Measurements from ENCODE around the gene PLK1.

The PLK1 gene

GRCh38 chr16:23724785-23725131 is 46.1 kb downstream of the PLK1 start:
- ATAC-seq = no peak
- TF ChIP-seq TSHZ2 (CRISPR knock-in tag; IDR thresholded peaks at IDR 0.05) (no peak), ZFP3 (CRISPR knock-in tag; IDR thresholded peaks at IDR 0.05) (no peak), ZFP30 (CRISPR knock-in tag; IDR thresholded peaks at IDR 0.05) (no peak), OSR1 (CRISPR knock-in tag; IDR thresholded peaks at IDR 0.05) (no peak), POU6F1 (CRISPR knock-in tag; IDR thresholded peaks at IDR 0.05; ENCODE audit: borderline replicate concordance, low read depth) (no peak), ZNF70 (CRISPR knock-in tag; IDR thresholded peaks at IDR 0.05) (no peak), TCF4 (CRISPR knock-in tag; IDR thresholded peaks at IDR 0.05; ENCODE audit: borderline replicate concordance) (no peak)

DNA sequence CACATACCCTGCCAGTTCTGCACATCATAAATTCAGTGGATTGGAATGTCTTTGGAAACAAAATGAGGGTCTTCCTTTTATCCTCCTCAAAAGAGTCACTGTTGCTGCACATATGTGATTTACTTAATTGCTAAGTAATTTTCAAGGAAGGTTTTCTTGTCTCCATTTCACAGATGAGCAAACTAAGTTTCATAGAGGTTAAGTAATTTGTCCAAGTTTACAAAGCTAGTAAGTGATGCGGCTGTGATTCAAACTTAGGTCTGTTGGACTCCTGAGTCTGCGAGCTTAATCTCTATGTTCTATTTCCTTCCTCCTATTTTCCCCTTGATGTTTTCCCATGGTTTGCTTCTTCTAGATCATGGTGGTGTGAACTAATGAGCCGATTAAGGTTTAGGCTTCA is 48.0 kb downstream of the PLK1 start:
- no peak for ATAC-seq
- TF ChIP-seq, protein P1, sequence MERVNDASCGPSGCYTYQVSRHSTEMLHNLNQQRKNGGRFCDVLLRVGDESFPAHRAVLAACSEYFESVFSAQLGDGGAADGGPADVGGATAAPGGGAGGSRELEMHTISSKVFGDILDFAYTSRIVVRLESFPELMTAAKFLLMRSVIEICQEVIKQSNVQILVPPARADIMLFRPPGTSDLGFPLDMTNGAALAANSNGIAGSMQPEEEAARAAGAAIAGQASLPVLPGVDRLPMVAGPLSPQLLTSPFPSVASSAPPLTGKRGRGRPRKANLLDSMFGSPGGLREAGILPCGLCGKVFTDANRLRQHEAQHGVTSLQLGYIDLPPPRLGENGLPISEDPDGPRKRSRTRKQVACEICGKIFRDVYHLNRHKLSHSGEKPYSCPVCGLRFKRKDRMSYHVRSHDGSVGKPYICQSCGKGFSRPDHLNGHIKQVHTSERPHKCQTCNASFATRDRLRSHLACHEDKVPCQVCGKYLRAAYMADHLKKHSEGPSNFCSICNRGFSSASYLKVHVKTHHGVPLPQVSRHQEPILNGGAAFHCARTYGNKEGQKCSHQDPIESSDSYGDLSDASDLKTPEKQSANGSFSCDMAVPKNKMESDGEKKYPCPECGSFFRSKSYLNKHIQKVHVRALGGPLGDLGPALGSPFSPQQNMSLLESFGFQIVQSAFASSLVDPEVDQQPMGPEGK (CRISPR knock-in tag; IDR thresholded peaks at IDR 0.05; ENCODE audit: borderline replicate concordance) = no peak
- TF ChIP-seq GLIS3 (CRISPR knock-in tag; IDR thresholded peaks at IDR 0.05) = no peak
- TF ChIP-seq ZNF8 (CRISPR knock-in tag; IDR thresholded peaks at IDR 0.05) = no peak
- TF ChIP-seq ARNTL (CRISPR knock-in tag; IDR thresholded peaks at IDR 0.05; ENCODE audit: borderline replicate concordance, low read depth) = no peak
- no peak for TF ChIP-seq ESRRG (CRISPR knock-in tag; IDR thresholded peaks at IDR 0.05)
- no peak for TF ChIP-seq ZFP3 (CRISPR knock-in tag; IDR thresholded peaks at IDR 0.05)
- no peak for TF ChIP-seq ZC3H10 (CRISPR knock-in tag; IDR thresholded peaks at IDR 0.05)
- no peak for TF ChIP-seq POU6F1 (CRISPR knock-in tag; IDR thresholded peaks at IDR 0.05; ENCODE audit: borderline replicate concordance, low read depth)
- no peak for TF ChIP-seq ZFP30 (CRISPR knock-in tag; IDR thresholded peaks at IDR 0.05)
- TF ChIP-seq ZNF70 (CRISPR knock-in tag; IDR thresholded peaks at IDR 0.05) = no peak
- TF ChIP-seq TCF4 (CRISPR knock-in tag; IDR thresholded peaks at IDR 0.05; ENCODE audit: borderline replicate concordance) = no peak
- TF ChIP-seq PPARA (CRISPR knock-in tag; IDR thresholded peaks at IDR 0.05; ENCODE audit: borderline replicate concordance) = no peak
- TF ChIP-seq OSR1 (CRISPR knock-in tag; IDR thresholded peaks at IDR 0.05) = no peak
- TF ChIP-seq ZNF565 (CRISPR knock-in tag; conservative IDR thresholded peaks at IDR 0.05; ENCODE audit: low read depth) = no peak
- no peak for TF ChIP-seq TSHZ2 (CRISPR knock-in tag; IDR thresholded peaks at IDR 0.05)
- no peak for TF ChIP-seq RARB (CRISPR knock-in tag; IDR thresholded peaks at IDR 0.05)
- no peak for TF ChIP-seq TOX (CRISPR knock-in tag; IDR thresholded peaks at IDR 0.05; ENCODE audit: borderline replicate concordance)
- no peak for TF ChIP-seq CSDC2 (CRISPR knock-in tag; IDR thresholded peaks at IDR 0.05)

DNA sequence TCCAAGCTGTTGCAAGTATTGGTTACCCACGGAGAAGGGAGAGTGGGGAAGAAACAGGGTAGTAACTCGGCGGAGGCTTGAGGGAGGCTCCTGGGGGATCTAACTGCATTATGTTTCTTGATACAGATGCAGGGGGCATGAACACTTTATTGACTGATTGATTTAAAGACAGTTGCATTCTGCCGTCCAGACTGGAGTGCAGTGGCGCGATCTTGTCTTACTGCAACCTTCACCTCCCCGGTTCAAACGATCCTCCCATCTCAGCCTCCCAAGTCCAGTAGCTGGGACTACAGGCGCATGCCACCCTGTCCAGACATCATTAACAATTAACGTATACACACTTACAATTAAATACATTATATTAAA is 49.4 kb downstream of the PLK1 start:
- ATAC-seq = peak; percentile 12; the same call in 1 of the 3 replicates
- TF ChIP-seq ZNF8 (CRISPR knock-in tag; IDR thresholded peaks at IDR 0.05) (no peak), PPARA (CRISPR knock-in tag; IDR thresholded peaks at IDR 0.05; ENCODE audit: borderline replicate concordance) (no peak), SNAI2 (CRISPR knock-in tag; IDR thresholded peaks at IDR 0.05) (no peak), ARNTL (CRISPR knock-in tag; IDR thresholded peaks at IDR 0.05; ENCODE audit: borderline replicate concordance, low read depth) (no peak), ZNF70 (CRISPR knock-in tag; IDR thresholded peaks at IDR 0.05) (no peak), ZNF565 (CRISPR knock-in tag; conservative IDR thresholded peaks at IDR 0.05; ENCODE audit: low read depth) (no peak), RARB (CRISPR knock-in tag; IDR thresholded peaks at IDR 0.05) (no peak), ZFP3 (CRISPR knock-in tag; IDR thresholded peaks at IDR 0.05) (no peak), CSDC2 (CRISPR knock-in tag; IDR thresholded peaks at IDR 0.05) (no peak), CSRNP3 (CRISPR knock-in tag; IDR thresholded peaks at IDR 0.05) (no peak), BACH2 (CRISPR knock-in tag; IDR thresholded peaks at IDR 0.05; ENCODE audit: borderline replicate concordance) (no peak), GLIS3 (CRISPR knock-in tag; IDR thresholded peaks at IDR 0.05) (no peak), OSR1 (CRISPR knock-in tag; IDR thresholded peaks at IDR 0.05) (no peak), ZC3H10 (CRISPR knock-in tag; IDR thresholded peaks at IDR 0.05) (no peak), ESRRG (CRISPR knock-in tag; IDR thresholded peaks at IDR 0.05) (no peak), TCF4 (CRISPR knock-in tag; IDR thresholded peaks at IDR 0.05; ENCODE audit: borderline replicate concordance) (no peak), ISL1 (CRISPR knock-in tag; IDR thresholded peaks at IDR 0.05) (no peak)
- TF ChIP-seq, protein P2, sequence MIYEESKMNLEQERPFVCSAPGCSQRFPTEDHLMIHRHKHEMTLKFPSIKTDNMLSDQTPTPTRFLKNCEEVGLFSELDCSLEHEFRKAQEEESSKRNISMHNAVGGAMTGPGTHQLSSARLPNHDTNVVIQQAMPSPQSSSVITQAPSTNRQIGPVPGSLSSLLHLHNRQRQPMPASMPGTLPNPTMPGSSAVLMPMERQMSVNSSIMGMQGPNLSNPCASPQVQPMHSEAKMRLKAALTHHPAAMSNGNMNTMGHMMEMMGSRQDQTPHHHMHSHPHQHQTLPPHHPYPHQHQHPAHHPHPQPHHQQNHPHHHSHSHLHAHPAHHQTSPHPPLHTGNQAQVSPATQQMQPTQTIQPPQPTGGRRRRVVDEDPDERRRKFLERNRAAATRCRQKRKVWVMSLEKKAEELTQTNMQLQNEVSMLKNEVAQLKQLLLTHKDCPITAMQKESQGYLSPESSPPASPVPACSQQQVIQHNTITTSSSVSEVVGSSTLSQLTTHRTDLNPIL (CRISPR knock-in tag; IDR thresholded peaks at IDR 0.05; ENCODE audit: low read depth) = no peak
